HG02763 (cell line): ENCODE data around the gene ARHGEF10L.
"Not testable (repeated sequence)": the region's sequence is repeated elsewhere in the genome, so short reads cannot be mapped to it uniquely, and the experiment has no call there.

Experiments used
- ATAC-seq: cut with Tn5 transposase; IDR thresholded peaks from one replicate; pipeline ENCODE4 v1.9.1; 2021; ENCODE audit warnings: mild to moderate bottlenecking, moderate library complexity; ENCODE audit not compliant: unreplicated experiment

The ARHGEF10L gene

DNA sequence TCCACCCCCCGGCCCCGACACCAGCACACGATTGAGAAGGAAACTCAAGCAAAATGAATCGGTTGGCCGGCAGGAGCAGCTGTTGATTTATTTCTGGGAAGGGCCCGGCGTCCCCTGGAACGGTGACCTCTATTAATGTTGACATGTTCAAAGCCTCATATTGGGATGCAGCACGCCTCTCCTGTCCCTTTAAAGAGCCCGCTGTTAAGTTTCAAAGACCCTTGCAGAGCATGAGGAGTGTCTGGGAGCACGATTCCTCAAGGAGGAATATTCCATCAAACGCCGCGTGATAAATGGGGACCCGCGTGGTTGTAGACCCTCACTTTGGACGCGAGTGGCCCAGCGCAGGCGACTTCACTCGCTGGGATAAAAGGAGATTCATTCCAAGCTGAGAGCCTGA lies 194.2 kb downstream of the ARHGEF10L start:
- ATAC-seq: no peak

DNA sequence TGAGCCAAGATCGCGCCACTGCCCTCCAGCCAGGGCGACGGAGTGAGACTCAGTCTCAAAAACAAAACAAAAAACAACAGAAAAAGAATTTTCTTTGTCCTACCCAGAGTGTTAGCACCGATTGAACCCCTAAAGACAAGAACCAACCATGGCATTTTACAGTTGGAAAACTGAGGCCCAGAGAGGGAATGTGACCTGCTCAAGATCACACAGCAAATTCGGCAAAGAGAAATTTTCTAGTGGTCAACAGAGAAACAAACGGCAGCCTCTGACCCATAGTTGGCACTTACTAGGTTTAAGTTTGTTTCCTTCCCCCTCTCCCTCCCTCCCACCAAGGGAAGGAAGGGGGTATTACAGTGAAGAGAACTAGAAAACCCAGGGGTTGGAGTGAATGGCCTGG lies 195.1 kb downstream of the ARHGEF10L start:
- no peak for ATAC-seq

- ATAC-seq: no peak
These were observed 195.8 kb downstream of the ARHGEF10L start for GRCh38 chr1:17735348-17735747.

- no peak for ATAC-seq
These were observed 196.3 kb downstream of the ARHGEF10L start for GRCh38 chr1:17735793-17736192.

DNA sequence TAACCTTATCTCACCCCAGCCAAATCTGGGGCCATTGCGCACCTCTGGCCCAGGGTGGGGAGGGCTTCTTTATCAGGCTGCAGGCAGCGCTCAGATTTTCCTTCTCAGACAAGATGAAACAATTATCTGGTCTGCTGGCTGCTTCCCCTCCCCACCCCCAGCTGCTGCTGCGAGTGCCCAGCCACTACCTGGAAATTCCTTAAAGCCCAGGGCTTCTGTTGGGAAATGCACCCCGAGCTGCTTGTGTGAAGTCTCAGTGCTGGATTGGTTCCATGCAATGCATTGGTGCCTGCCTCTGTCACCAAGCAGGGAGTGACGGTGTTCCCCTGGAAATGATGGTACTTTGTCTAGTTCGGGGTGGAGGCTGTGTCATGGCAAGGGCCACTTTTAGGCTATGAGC lies 197.1 kb downstream of the ARHGEF10L start:
- ATAC-seq: no peak

DNA sequence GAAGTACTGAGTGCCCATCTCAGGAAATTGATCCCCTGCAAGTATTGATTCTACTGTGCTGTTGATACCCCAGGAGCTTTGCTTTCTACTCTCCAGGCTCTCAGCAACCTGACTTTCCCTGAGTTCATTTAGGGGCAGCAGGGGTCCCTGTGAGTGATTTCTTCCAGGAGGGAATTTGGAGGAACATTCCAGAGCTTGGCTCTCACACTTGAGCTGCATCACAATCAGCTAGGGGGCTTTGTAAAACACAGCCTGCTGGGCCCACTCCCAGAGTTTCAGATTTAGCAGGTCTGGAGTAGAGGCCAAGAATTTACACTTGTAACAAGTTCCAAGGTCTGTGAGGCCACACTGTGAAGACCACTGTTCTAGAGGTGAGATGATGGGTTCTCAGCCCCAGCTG lies 199.6 kb downstream of the ARHGEF10L start:
- no peak for ATAC-seq

DNA sequence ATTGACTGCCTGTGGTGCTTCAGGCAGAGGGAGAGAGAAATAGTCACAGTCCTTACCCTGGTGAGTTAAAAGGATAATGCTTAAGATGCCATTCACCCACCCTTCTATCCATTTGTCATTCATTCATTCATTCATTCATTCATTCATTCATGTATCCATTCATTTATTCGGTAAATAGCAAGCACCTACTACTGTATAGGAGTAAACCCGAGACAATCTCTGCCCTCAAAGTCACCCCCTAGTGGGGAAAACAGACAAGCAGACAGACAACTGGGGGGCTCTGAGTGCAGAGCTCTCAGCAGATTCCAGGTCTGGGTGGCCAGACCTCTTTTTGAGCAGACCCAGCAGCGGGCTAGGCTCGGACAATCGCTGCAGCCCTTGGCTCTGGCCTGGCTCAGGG lies 201.6 kb downstream of the ARHGEF10L start:
- ATAC-seq: no peak

DNA sequence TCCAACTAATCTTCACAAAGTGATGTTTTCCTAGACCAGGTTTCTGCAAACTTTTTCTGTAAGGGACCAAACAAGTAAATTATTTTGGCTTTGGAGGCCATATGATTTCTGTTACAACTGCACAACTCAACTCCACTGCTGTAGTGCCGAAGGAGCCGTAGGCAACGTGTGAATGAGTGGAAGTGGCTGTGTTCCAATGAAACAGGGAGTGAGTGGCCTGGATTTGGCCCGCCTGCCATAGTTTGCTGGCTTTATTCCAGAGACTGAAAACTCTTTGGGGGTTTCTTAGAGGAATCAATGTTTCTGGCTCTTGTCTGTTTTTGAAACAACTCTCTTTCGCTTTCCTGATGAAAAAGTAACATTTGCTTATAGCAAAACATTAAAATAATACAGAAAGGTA lies 203.1 kb downstream of the ARHGEF10L start:
- no peak for ATAC-seq

DNA sequence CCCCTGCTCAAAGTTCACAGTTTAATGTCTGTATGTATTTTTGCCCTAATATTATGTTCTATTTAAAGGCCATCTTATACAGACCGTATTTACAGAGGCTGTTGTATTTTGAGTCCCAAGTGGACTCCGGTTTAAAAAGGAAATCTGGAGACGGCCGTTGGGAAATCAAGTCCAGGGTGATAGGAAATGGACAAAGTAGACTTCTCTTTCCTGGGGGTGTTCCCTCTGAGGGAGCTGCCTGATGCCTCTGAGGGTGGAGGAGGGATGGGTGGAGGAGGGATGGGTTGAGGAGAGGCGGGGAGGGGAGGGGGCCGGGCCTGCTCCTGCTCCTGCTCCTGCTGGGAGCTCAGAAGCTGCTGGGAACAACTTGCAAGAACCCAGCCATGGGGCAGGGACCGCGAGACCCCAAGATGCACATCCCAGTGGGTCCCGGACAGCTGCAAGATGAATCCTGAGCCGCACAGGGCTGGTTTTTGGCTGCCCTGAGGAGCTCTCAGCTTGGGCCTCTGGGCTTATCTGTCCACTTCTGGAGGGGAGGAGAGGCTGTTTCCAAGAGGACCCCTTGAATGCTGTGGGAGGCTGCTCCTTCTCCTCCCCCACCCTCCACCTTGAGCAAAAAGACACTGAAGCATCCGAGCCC lies 203.6 kb downstream of the ARHGEF10L start:
- ATAC-seq: no peak

GRCh38 chr1:17743925-17744324 lies 204.4 kb downstream of the ARHGEF10L start:
- ATAC-seq: no peak

DNA sequence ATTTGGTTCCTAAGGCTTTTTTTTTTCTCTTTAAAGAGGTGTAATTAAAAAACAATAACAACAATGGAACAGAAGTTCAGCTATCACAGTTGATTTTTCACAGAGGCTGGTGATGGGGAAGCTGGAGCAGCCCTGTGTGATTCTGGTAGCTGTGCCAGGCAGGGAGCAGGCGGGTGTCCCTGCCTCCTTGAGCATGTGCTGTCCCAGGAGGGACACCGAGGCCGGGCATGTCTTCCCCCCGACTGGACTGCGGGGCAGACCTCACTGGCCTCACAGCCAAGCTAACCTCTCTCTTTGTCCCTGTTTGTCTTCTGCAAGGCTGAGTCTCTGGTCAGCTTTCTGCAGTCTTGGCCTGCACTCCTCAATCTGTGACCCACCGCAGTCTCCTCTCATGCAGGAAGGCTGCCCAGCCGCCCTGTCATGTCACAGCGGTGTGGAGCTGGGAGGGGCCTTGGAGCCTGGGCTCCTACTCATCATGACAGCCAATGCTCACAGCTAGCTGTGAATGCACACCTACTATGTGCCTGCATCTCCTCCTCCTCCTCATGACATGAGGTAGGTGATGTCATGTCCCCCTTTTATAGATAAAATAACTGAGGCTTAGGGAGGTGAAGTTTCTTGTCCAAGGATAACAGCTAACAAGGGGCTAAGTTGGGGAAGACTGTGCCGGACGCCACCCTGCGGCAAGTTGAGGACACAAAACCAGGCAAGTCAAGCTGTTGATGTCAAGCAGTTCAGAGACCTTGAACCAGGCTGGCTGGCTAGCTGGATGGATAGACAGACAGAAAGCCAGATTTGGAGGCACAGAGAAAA lies 205.4 kb downstream of the ARHGEF10L start:
- no peak for ATAC-seq

GRCh38 chr1:17745479-17745955 lies 206.0 kb downstream of the ARHGEF10L start:
- no peak for ATAC-seq

GRCh38 chr1:17746281-17746680 lies 206.8 kb downstream of the ARHGEF10L start:
- not testable (repeated sequence) for ATAC-seq

- no peak for ATAC-seq
These were observed 207.4 kb downstream of the ARHGEF10L start for GRCh38 chr1:17746920-17747319.
